Upper lobe of left lung (tissue), 4 donors: ENCODE results near the gene THOC6.

Experiments used
- CTCF ChIP-seq, 6 experiments: fragments of 450-650 bp in 4 of 6; fragments of 200-600 bp in 2 of 6; sonication (generic) in 2 of 6; IDR thresholded peaks; one replicate each; pipeline ENCODE4 v1.5.1; 2016 to 2019; ENCODE audit warnings: antibody characterized with exemption in 6 of 6
- EP300 ChIP-seq, 4 donors: sonication (generic); formaldehyde crosslinking; IDR thresholded peaks; one replicate each; pipeline ENCODE4 v1.5.1; 2017; ENCODE audit warnings: antibody characterized with exemption in 4 of 4, control low read depth in 2 of 4
- POLR2A ChIP-seq, 4 donors: fragments of 450-650 bp; IDR thresholded peaks; one replicate each; pipeline ENCODE4 v1.5.1; 2016 to 2017; ENCODE audit warnings: antibody characterized with exemption in 4 of 4, mild to moderate bottlenecking in 2 of 4
- POLR2AphosphoS5 ChIP-seq, 2 donors: sonication (generic); formaldehyde crosslinking; IDR thresholded peaks; one replicate each; pipeline ENCODE4 v1.5.1; 2017; ENCODE audit warnings: antibody characterized with exemption in 2 of 2

- TF ChIP-seq CTCF (IDR thresholded peaks at IDR 0.05) (peak in 1 of 6 experiments; percentile 40), EP300 (IDR thresholded peaks at IDR 0.05) (no peak), POLR2A (IDR thresholded peaks at IDR 0.05) (no peak), POLR2AphosphoS5 (IDR thresholded peaks at IDR 0.05) (no peak)
Measured at GRCh38 chr16:3017794-3018506, 5.9 kb upstream of the THOC6 start, which contains the start of gene CLDN6.
